ENCODE results near the gene PDZD2. TPM values are rescaled to one million over a fixed set of nuclear protein-coding genes. Genes with fewer than 3 reads are reported as not detected.
"Not testable (repeated sequence)": the region's sequence is repeated elsewhere in the genome, so short reads cannot be mapped to it uniquely, and the experiment has no call there.

Gene PDZD2
- total RNA-seq, 1 donor from 2014 or later: 4.3 TPM

- no peak for TF ChIP-seq CTCF (conservative IDR thresholded peaks at IDR 0.05)
- DNase-seq (ENCODE audit: extremely low spot score, unreplicated experiment): no peak
- Mint-ChIP-seq H3K4me3 (no peak overlapping the region), H3K27me3 (no peaks in the 10 kb centered on the region), H3K27ac (no peak overlapping the region), H3K4me1 (ENCODE audit: unreplicated experiment) (no peaks in the 10 kb centered on the region), H3K9me3 (no peaks in the 10 kb centered on the region), H3K36me3 (no peaks in the 10 kb centered on the region)
Observed at GRCh38 chr5:31725996-31726395, 87.1 kb downstream of the PDZD2 start.

- Mint-ChIP-seq H3K4me1 (ENCODE audit: unreplicated experiment) (no peaks in the 10 kb centered on the region), H3K27me3 (no peaks in the 10 kb centered on the region), H3K27ac (no peak overlapping the region), H3K9me3 (no peaks in the 10 kb centered on the region), H3K36me3 (no peaks in the 10 kb centered on the region), H3K4me3 (no peak overlapping the region)
- TF ChIP-seq CTCF (conservative IDR thresholded peaks at IDR 0.05): no peak
- no peak for DNase-seq (ENCODE audit: extremely low spot score, unreplicated experiment)
Observed at GRCh38 chr5:31726952-31727351, 88.0 kb downstream of the PDZD2 start.

- Mint-ChIP-seq H3K27ac (no peak overlapping the region), H3K4me1 (ENCODE audit: unreplicated experiment) (no peaks in the 10 kb centered on the region), H3K36me3 (no peaks in the 10 kb centered on the region), H3K4me3 (no peak overlapping the region), H3K9me3 (no peaks in the 10 kb centered on the region), H3K27me3 (no peaks in the 10 kb centered on the region)
- no peak for TF ChIP-seq CTCF (conservative IDR thresholded peaks at IDR 0.05)
- no peak for DNase-seq (ENCODE audit: extremely low spot score, unreplicated experiment)
Observed at GRCh38 chr5:31728039-31728438, 89.1 kb downstream of the PDZD2 start.

- H3K27ac Mint-ChIP-seq; H3K9me3 Mint-ChIP-seq; H3K27me3 Mint-ChIP-seq; H3K4me3 Mint-ChIP-seq; H3K36me3 Mint-ChIP-seq; H3K4me1 Mint-ChIP-seq (ENCODE audit: unreplicated experiment); DNase-seq (ENCODE audit: extremely low spot score, unreplicated experiment): not testable (repeated sequence)
Observed at GRCh38 chr5:31728806-31729205, 89.9 kb downstream of the PDZD2 start.

GRCh38 chr5:31730139-31730538, 91.2 kb downstream of the PDZD2 start:
- no peak for DNase-seq (ENCODE audit: extremely low spot score, unreplicated experiment)
- Mint-ChIP-seq H3K9me3 (no peaks in the 10 kb centered on the region), H3K36me3 (no peaks in the 10 kb centered on the region), H3K4me1 (ENCODE audit: unreplicated experiment) (no peaks in the 10 kb centered on the region), H3K27me3 (no peaks in the 10 kb centered on the region), H3K27ac (no peak overlapping the region), H3K4me3 (no peak overlapping the region)
- no peak for TF ChIP-seq CTCF (conservative IDR thresholded peaks at IDR 0.05)

- no peak for DNase-seq (ENCODE audit: extremely low spot score, unreplicated experiment)
- no peak for TF ChIP-seq CTCF (conservative IDR thresholded peaks at IDR 0.05)
- Mint-ChIP-seq H3K27ac (no peak overlapping the region), H3K27me3 (no peaks in the 10 kb centered on the region), H3K4me3 (no peak overlapping the region), H3K9me3 (no peaks in the 10 kb centered on the region), H3K4me1 (ENCODE audit: unreplicated experiment) (no peaks in the 10 kb centered on the region), H3K36me3 (no peaks in the 10 kb centered on the region)
Observed at GRCh38 chr5:31731016-31731415, 92.1 kb downstream of the PDZD2 start.
